Large intestine (tissue), 3 donors: ENCODE measurements around the gene RNF113B. TPM values are rescaled to one million over a fixed set of nuclear protein-coding genes. Genes with fewer than 3 reads are reported as not detected.

ENCODE experiments used
- DNase-seq, 2 donors: peaks; one replicate each; pipeline versions ENCODE4 v3.0.0 to v3.0.0-alpha.2; 2013
- H3K27ac ChIP-seq: one replicate; pipeline ENCODE4 v1.5.1; 2013; ENCODE audit warnings: low read length
- H3K27me3 ChIP-seq: 2 replicates; pipeline ENCODE4 v1.6.1; 2013; ENCODE audit warnings: low read length; ENCODE audit not compliant: control insufficient read depth, insufficient read depth
- H3K36me3 ChIP-seq: 2 replicates; pipeline ENCODE4 v1.6.1; 2013; ENCODE audit warnings: low read length; ENCODE audit not compliant: control insufficient read depth, insufficient read depth
- H3K4me1 ChIP-seq: one replicate; pipeline ENCODE4 v1.6.1; 2013; ENCODE audit warnings: low read length; ENCODE audit not compliant: control insufficient read depth, insufficient read depth
- H3K4me3 ChIP-seq: one replicate; pipeline ENCODE4 v1.5.1; 2013; ENCODE audit warnings: low read length
- H3K9me3 ChIP-seq: one replicate; pipeline ENCODE4 v1.6.1; 2013; ENCODE audit warnings: mild to moderate bottlenecking, low read depth, low read length, moderate library complexity; ENCODE audit not compliant: control insufficient read depth
- WGBS: methylation state at CpG from one replicate; pipeline ENCODE4 v1.1.5; 2013; ENCODE audit warnings: low lambda C conversion rate; ENCODE audit not compliant: insufficient coverage; 5-methylcytosine and 5-hydroxymethylcytosine counted together
- polyA plus RNA-seq: library from polyadenylated mRNA; unstranded; fragments of 120-200 nt; gene quantifications from one replicate; pipeline ENCODE4 v1.2.1, GENCODE V29; 2013

RNF113B gene
- polyA plus RNA-seq, 1 donor, result 0.04 TPM

GRCh38 chr13:98217597-98217996, 40.5 kb upstream of the RNF113B start:
- no peak overlapping the region for H3K4me3 ChIP-seq
- DNase-seq, result no peak
- H3K36me3 ChIP-seq, result no peaks in the 10 kb centered on the region
- no peaks in the 10 kb centered on the region for H3K4me1 ChIP-seq
- no peaks in the 10 kb centered on the region for H3K27me3 ChIP-seq
- peak overlapping the region; percentile 32 for H3K27ac ChIP-seq
- no peaks in the 10 kb centered on the region for H3K9me3 ChIP-seq
- whole genome bisulfite sequencing, result no CpG with 5 or more reads among the region's 12 CpGs

- Histone ChIP-seq H3K36me3 (no peaks in the 10 kb centered on the region), H3K9me3 (no peaks in the 10 kb centered on the region), H3K4me1 (no peaks in the 10 kb centered on the region), H3K4me3 (no peak overlapping the region), H3K27me3 (no peaks in the 10 kb centered on the region), H3K27ac (peak overlapping the region; percentile 32)
- DNase-seq, result no peak
- 100% methylated on average over 2 of the region's 7 CpGs for WGBS
Observed at GRCh38 chr13:98216711-98217285, 39.7 kb upstream of the RNF113B start.

- Histone ChIP-seq H3K9me3 (no peaks in the 10 kb centered on the region), H3K36me3 (no peaks in the 10 kb centered on the region), H3K4me3 (no peak overlapping the region), H3K4me1 (no peaks in the 10 kb centered on the region), H3K27ac (no peak overlapping the region), H3K27me3 (no peaks in the 10 kb centered on the region)
- WGBS, result no CpG with 5 or more reads among the region's 4 CpGs
- no peak for DNase-seq
Observed at GRCh38 chr13:98216135-98216565, 39.1 kb upstream of the RNF113B start.

- Histone ChIP-seq H3K4me1 (no peaks in the 10 kb centered on the region), H3K4me3 (no peak overlapping the region), H3K27me3 (no peaks in the 10 kb centered on the region), H3K27ac (no peak overlapping the region), H3K36me3 (no peaks in the 10 kb centered on the region), H3K9me3 (no peaks in the 10 kb centered on the region)
- no peak for DNase-seq
- 86% methylated on average over 1 of the region's 6 CpGs for WGBS
Observed at GRCh38 chr13:98215508-98215907, 38.4 kb upstream of the RNF113B start.

- no peaks in the 10 kb centered on the region for H3K27me3 ChIP-seq
- DNase-seq, result no peak
- WGBS, result 60% methylated on average over 1 of the region's 6 CpGs
- no peaks in the 10 kb centered on the region for H3K9me3 ChIP-seq
- no peaks in the 10 kb centered on the region for H3K4me1 ChIP-seq
- no peak overlapping the region for H3K4me3 ChIP-seq
- H3K27ac ChIP-seq, result no peak overlapping the region
- H3K36me3 ChIP-seq, result no peaks in the 10 kb centered on the region
Observed at GRCh38 chr13:98214707-98215106, 37.6 kb upstream of the RNF113B start.

GRCh38 chr13:98214008-98214643, 37.1 kb upstream of the RNF113B start:
- Histone ChIP-seq H3K27me3 (no peaks in the 10 kb centered on the region), H3K36me3 (no peaks in the 10 kb centered on the region), H3K4me1 (no peaks in the 10 kb centered on the region), H3K27ac (peak overlapping the region; percentile 26), H3K4me3 (no peak overlapping the region), H3K9me3 (no peaks in the 10 kb centered on the region)
- WGBS, result 60% methylated on average over 1 of the region's 16 CpGs
- DNase-seq, result peak in 1 of 2 donors; percentile 42

GRCh38 chr13:98213354-98213753, 36.3 kb upstream of the RNF113B start:
- WGBS, result no CpG with 5 or more reads among the region's 8 CpGs
- peak overlapping the region; percentile 26 for H3K27ac ChIP-seq
- H3K9me3 ChIP-seq, result no peaks in the 10 kb centered on the region
- no peaks in the 10 kb centered on the region for H3K4me1 ChIP-seq
- no peak overlapping the region for H3K4me3 ChIP-seq
- no peaks in the 10 kb centered on the region for H3K36me3 ChIP-seq
- H3K27me3 ChIP-seq, result no peaks in the 10 kb centered on the region
- no peak for DNase-seq

- no peak overlapping the region for H3K4me3 ChIP-seq
- WGBS, result 84% methylated on average over 2 of the region's 5 CpGs
- no peak for DNase-seq
- no peaks in the 10 kb centered on the region for H3K36me3 ChIP-seq
- no peaks in the 10 kb centered on the region for H3K27me3 ChIP-seq
- no peak overlapping the region for H3K27ac ChIP-seq
- no peaks in the 10 kb centered on the region for H3K4me1 ChIP-seq
- no peaks in the 10 kb centered on the region for H3K9me3 ChIP-seq
Observed at GRCh38 chr13:98212763-98213162, 35.7 kb upstream of the RNF113B start.

- Histone ChIP-seq H3K36me3 (no peaks in the 10 kb centered on the region), H3K4me1 (peaks cover 4% of the 10 kb centered on the region), H3K4me3 (no peak overlapping the region), H3K9me3 (peaks cover 12% of the 10 kb centered on the region), H3K27ac (no peak overlapping the region), H3K27me3 (no peaks in the 10 kb centered on the region)
- no CpG with 5 or more reads among the region's 5 CpGs for WGBS
- no peak for DNase-seq
Observed at GRCh38 chr13:98208606-98209005, 31.5 kb upstream of the RNF113B start.

GRCh38 chr13:98207416-98207815, 30.3 kb upstream of the RNF113B start:
- no peak for DNase-seq
- Histone ChIP-seq H3K9me3 (peaks cover 12% of the 10 kb centered on the region), H3K27ac (peak overlapping the region; percentile 72), H3K4me3 (no peak overlapping the region), H3K27me3 (no peaks in the 10 kb centered on the region), H3K4me1 (peaks cover 4% of the 10 kb centered on the region), H3K36me3 (no peaks in the 10 kb centered on the region)
- WGBS, result no CpG with 5 or more reads among the region's 4 CpGs

- peak overlapping the region; percentile 72 for H3K27ac ChIP-seq
- peak in 1 of 2 donors; percentile 62 for DNase-seq
- no peaks in the 10 kb centered on the region for H3K27me3 ChIP-seq
- WGBS, result 20% methylated on average over 1 of the region's 4 CpGs
- no peak overlapping the region for H3K4me3 ChIP-seq
- H3K9me3 ChIP-seq, result peaks cover 12% of the 10 kb centered on the region
- no peaks in the 10 kb centered on the region for H3K36me3 ChIP-seq
- H3K4me1 ChIP-seq, result peaks cover 7% of the 10 kb centered on the region
Observed at GRCh38 chr13:98206946-98207345, 29.9 kb upstream of the RNF113B start.
